ENCODE data around the gene PPP3CB.

Gene PPP3CB

DNA sequence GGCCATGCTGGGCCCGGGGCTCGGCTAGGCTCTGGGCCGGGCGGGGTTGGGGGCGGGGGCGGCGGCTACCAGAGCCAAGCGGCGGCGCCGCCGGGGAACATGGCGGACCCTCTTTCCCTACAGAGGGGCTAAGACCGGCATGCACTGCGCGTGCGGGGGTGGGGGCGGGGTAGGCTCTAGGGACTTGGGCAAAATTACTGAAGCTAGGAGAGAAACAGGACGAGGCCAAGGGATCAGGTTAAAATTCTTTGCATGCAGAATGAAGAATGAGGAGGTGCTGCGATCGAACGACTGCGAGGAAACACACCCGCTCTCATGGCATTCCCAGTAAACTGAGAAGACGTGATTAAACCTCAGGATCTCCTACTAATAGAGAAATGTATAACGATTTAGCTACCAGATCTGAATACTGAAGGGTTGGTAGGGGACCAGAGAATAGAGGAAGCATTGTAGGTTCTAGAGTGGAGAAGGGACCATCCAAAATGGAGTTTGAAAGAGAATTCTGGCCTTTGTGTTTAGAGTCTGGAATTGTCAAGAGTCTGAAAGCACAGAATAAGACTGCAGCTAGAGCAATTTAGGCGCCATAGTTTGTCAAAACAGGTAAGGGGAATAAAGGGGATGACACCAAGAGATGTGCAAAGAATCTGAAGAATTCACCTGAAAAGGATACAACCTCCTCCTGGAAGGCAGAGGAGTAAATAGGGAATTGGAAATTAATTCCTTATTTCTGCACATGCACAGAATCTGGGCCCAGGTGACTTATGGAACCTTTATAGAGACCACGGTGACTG lies at the start of gene PPP3CB:
TSS of gene PPP3CB (minus strand) at position 141 of the 791 bp plus-strand sequence. CDS start at position 6, 135 bp downstream.
- peak; percentile 91 for DNase-seq (ENCODE audit: low spot score)

DNA sequence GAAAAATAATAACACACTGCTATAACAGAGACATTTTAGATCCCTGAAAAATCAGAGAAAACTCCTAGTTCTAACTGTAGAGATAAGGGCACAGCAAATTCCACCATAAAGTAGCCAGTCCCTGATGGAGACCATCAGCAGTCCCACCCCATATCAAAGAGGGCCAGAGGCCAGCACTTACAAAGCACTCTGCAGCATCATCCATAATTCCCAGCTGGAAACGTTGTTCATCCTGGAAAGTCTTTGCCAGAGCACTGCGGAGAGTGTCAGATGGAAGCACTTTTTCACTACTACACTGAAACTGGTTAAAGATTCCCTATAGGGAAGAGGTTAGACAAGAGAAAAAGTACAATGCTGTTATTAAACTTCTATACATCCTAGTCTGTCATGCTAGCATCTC lies 49.5 kb upstream of the PPP3CB start:
- no peak for DNase-seq (ENCODE audit: low spot score)

DNA sequence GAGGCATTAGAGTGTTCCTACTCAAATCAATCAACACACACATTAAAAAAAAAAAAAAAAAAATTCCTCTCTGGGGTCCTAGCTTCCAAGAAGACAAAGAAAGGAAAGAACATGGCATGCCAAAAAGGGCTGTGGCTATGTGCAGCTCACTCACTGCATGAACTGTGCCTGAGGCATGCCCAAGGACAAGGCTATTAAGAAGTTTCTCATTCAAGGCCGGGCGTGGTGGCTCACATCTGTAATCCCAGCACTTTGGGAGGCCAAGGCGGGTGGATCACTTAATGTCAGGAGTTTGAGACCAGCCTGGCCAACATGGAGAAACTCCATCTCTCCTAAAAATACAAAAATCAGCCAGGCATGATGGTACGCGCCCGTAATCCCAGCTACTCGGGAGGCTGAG lies 41.9 kb upstream of the PPP3CB start:
- no peak for DNase-seq (ENCODE audit: low spot score)

DNA sequence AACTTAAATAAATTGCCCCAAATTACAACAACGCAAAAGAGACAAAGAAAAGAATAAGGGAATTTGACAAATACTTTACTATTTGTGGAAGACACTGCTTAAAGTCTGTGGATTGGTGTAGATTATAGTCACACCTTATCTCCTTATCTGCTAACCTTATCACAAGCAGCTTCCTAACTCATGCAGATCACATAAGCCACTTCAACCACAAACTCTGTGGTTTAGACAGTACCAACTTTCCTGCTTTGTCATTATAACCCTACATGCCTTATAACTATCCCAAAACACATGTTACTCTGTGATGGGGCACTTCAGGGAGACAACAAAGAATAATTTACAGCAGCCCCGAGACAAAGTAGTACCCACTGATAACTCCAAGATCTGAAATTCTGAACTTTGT lies 41.5 kb upstream of the PPP3CB start:
- no peak for DNase-seq (ENCODE audit: low spot score)

DNA sequence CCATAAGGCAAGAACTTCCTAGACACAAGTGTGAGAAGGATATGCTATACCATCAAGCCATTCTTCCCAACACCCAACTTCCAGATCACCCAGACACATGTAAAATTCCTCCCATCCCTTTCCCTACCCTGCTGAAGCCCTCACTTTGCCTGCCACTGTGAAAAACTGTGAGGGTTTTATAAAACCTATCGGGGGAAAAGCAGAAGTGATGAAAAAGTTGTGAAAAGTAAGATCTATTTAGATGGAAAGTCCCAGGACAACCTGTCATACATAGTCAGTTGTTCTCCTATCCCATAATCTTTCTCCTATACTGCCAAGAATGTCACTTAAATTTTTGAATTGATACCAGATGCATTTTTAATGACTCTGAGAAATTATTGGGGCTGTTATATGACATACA lies 39.0 kb upstream of the PPP3CB start:
- DNase-seq (ENCODE audit: low spot score): no peak

DNA sequence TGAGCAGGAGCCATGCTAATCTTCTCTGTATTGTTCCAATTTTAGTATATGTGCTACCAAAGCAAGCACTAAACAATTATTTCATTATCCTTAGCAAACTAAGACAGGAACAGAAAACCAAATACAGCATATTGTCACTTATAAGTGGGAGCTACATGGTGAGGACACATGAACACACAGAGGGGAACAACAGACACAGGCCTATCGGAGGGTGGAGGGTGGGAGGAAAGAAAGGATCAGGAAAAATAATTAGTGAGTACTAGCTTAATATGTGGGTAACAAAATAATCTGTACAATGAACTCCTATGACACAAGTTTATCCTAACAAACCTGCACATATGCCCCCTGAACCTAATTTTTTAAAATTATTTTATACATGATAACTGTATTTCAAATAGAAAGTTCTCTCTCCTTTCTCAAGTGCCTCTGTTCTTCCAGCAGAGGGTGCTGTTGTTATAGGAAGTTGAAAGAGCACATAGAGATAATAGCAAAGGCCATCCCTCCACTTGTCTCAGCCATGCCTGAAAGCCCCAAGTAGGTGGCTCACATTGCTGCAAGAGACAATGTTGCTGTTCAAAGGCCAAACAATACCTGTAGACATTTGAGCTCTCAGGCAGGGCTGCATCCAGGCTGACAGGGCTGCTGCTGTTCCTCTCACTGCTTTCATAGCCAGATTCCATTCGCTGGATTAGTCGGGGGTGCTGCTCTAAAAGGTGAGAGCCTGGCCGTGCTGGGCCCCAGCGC lies 33.4 kb upstream of the PPP3CB start:
- peak; percentile 94 for DNase-seq (ENCODE audit: low spot score)

DNA sequence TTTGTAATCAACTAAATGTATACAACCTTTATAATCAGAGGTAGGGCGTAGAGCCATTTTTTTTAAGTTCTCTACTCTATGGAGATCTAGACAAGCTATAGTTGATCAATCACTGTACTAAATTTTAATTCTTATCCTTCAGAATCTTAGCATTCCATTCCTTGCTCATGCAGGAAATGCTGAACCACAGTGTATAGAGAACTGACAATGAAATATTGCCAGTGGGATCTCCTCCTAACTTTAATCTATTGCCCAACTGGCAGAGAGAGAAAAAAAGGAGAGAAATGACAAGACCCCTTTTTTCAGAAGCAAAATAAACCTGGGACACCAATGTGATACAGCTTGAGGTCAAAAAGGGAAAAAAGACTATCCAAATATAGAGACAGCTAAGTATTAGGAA lies 26.4 kb upstream of the PPP3CB start:
- no peak for DNase-seq (ENCODE audit: low spot score)

DNA sequence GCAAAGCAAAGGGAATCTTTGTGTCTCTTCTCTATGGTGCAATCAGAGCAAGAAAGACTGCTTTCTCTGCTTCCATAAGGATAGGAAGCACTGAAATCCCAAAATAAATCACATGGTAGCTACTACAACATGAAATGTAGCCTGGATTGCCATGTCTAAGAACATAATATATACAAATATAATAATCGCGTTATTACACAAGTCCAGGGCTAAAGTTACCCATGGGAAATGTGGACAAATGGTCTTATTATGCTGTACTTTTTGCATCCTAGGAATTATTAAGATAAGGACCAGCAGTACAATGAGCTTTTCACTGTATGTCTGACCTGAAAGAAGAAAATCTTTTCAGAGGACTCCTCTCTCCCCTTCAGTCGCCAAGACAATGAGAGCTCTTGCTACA lies 23.5 kb upstream of the PPP3CB start:
- DNase-seq (ENCODE audit: low spot score): no peak

DNA sequence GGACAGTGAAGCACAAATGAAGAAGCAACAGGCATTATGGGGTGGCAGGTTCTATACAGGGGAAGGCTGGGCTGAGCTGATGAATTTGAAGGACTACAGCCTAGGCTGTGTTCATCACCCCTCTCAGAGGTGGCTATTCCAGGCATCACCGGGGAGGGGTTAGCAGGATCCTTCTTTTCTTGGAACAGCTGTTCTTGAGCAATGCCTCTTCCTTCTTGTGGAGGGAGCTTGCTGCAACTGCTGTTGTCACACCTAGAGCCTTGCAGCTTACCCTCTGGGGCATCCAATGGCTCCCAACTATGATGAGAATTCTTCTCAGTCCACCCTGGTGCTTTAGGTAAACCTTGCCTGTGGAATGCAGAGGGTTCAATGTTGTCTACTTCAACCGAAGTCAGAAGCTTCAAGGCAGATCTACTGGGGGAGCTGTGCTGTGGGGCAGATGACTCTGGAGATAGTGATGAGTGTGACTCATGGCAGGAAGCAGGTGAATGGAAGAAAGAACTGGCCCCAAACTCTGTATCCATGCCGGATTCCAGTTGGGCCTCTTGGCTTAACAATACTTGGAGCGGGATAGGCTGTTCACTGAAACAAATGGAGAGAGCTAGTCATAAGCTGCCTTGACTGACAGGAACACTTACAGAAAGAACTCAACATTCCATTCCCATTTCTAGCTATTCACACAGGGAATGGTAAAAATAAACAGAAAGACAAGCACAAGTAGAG lies 21.5 kb upstream of the PPP3CB start:
- no peak for DNase-seq (ENCODE audit: low spot score)

DNA sequence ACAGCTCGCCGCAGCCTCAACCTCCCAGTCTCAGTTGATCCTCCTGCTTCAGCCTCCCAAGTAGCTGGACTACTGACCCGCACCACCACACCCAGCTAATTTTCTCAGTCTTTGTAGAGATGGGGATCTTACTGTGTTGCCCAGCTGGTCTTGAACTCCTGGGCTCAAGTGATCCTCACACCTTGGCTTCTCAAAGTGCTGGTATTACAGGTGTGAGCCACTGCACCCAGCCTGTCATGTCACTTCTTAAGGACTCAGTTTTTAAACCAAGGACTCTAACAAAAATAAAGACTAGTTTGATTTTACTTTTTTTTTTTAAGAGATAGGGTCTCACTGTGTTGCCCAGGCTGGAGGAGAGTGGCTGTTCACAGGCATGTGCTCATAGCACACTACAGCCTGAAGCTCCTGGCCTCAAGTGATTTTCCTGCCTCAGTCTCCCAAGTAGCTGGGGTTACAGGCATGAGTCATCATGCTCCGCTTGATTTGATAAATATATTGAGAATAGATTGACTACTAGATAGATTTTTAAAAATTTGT lies 16.5 kb upstream of the PPP3CB start:
- no peak for DNase-seq (ENCODE audit: low spot score)

DNA sequence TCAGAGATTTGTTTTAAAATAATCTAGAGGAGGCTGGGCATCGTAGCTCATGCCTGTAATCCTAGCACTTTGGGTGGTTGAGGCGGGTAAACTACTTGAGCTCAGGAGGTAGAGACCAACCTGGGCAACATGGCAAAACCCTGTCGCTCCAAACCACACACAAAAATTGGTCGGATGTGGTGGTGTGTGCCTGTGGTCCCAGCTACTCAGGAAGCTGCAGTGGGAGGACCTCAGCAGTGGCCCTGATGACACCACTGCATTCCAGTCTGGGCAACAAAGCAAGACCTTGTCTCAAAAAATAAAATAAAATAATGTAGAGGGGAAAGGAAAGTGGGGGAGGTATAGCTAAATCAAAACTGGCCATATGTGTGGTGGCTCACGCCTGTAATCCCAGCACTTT lies 13.9 kb upstream of the PPP3CB start:
- DNase-seq (ENCODE audit: low spot score): no peak

DNA sequence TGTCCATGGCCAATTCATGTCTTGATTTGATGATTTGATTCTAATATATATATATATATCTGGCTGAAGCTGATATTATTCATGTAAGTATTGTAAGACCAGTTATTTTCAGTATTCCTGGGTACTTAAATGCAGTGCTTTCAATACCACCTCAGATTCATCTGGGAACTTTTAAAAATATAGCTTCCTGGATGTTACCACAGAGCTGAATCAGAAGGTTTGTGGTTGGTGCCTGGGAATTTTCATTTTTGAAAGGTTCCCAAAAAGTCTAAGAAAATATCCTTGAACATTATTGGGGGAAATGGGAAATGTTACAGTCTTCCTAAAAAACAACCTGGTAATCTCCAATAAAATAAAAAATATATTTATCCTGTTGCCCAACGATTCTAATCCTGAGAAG lies 10.7 kb upstream of the PPP3CB start:
- no peak for DNase-seq (ENCODE audit: low spot score)

DNA sequence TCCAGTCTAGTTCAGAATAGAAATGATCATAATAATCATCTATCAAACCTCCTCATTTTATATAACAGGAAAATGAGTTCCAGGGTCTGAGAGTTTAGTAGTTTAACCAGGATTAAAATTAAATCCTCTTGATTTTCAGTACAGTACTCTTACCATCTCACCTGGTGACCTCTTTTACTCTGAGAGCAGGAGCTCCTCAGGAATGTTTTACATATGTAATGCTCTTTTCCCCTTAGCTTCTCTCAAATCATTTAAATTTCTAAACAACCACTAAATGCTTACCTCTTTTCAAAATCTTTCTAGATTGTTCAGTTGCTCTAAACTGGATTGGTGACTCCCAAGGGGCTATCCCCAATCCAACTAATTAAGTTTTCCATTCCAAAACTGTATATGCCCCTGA lies 10.2 kb upstream of the PPP3CB start:
- no peak for DNase-seq (ENCODE audit: low spot score)

DNA sequence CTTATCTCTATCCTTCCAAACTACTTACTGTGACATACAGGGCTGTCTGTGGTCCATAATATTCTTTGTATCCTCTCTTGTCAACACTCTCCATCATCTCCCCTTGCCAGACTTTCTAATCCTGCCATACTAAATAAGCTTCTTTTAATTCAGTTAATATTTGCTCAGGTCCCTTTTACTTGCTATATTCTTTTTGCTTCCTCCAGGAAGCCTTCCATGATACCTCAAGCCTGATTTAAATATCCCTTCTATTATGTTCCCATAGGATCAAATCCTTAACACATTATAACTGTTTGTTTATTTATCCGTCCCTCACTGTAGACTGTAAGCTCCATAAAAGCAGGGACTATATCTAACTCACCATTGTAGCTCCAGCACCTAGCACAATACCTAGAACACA lies 7.2 kb upstream of the PPP3CB start:
- DNase-seq (ENCODE audit: low spot score): no peak

DNA sequence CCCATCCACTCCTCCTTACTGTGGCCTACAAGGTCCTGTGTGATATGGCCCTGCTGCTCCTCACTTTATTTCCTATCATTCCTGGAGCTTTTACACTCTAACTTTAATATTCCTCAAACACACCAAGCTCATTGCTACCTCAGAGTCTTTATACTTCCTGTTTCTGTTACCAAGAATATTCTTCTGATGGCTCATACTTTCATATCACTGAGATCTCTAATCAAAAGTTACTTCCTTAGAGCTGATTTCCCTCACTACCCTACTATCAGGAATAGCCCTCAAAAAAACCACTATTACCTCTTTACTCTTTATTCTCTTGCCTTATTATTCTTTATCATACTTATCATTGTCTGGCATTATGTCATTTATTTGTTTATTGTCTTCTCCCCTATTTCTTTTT lies 5.8 kb upstream of the PPP3CB start:
- DNase-seq (ENCODE audit: low spot score): no peak

DNA sequence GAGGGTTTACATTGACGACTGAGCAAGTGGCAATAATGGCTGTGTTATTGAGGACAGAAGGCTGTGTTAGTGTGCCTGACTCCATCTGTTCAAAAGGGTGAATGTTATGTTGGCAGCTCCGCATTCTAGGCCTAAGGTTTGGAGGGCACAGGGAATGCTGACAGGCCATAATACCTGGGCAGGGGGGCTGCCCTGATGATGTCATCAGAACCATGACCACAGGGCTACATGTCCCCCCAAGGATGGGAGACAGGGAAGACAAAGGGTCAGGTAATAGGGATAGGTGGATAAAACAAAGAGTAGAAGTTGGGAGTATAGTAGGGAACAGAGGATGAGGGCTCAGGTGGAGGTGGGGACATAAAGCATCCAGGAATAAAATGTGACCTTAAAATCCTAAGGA lies 1.8 kb upstream of the PPP3CB start:
- DNase-seq (ENCODE audit: low spot score): no peak

DNA sequence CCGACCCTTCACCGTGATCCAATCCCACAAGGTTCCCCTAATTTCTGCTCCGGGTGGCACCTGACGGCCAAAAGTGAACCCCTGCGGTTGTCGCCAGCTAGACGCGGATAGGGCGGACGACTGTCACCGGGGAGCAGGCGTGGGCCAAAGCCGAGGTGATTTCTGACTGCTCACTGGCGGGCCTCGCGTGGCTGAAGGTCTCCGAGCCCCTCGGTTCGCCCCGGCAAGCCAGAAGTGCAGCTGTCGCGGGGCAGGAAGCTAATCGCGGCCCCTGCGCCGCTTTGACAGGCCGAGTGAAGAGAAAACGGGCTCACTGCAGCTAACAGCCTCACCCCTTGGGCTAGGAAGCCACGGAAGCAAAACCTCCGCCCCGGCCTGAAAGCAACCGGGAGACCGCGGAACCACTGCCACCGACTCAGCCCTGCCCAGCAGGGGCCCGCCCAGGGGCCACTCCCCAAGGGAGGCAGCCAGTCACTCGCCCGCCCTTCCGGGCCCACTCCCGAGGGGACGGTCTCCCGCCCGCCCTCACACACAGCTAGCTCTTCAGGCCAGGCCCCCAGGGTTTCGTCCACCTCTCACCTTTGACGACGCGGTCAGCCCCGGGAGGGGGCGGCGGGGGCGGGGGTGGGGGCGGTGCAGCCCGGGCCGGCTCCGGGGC lies 469 bp downstream of the PPP3CB start:
- DNase-seq (ENCODE audit: low spot score): peak; percentile 75

DNA sequence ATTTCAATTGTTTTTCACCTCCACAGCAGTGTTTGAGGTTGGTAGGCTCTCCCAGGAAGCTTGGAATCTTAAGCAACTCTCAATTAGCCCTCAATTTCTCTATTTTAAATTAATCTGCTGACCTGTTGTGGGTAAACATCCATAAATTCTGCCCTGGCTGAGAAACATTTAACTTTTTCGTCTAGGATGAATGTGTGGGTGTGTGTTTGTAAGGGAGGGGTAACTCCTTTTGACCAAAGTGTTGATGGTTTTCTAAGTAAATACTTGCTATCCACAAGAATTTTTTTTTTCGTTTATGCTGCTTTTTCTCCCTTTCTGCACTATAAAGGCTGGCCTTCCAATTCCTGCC lies 973 bp downstream of the PPP3CB start:
- DNase-seq (ENCODE audit: low spot score): peak; percentile 25

DNA sequence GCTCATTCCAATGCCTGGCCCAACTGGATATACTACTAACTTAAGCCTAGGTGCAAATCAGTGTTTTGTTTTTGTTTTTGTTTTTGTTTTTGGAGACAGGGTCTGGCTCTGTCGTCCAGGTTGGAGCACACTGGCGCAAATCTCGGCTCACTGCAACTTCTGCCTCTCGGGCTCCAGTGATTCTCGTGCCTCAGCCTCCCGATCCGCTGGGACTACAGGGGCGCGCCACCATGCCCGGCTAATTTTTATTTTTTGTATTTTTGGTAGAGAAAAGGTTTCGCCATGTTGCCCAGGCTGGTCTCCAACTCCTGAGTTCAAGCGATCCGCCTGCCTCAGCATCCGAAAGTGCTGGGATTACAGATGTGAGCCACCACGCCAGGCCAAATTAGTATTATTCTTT lies 1.6 kb downstream of the PPP3CB start:
- no peak for DNase-seq (ENCODE audit: low spot score)

DNA sequence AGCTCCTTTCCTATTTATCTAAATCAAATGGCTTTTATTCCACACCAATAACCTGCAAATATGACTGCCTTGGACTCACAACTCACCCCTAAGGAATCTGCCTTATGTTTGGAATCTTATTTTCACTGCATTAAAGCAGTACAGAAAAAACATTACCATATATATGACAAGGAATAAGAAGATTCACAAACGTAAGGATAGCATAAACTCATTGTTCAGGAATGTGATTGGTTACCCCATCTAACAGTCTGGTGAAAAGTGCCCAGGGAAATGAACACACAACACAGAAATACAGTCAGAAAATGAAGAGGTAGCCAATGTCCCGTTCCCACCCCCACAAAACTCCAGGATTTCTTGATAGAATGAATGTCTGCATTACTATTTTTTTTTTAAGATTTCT lies 2.0 kb downstream of the PPP3CB start:
- no peak for DNase-seq (ENCODE audit: low spot score)

DNA sequence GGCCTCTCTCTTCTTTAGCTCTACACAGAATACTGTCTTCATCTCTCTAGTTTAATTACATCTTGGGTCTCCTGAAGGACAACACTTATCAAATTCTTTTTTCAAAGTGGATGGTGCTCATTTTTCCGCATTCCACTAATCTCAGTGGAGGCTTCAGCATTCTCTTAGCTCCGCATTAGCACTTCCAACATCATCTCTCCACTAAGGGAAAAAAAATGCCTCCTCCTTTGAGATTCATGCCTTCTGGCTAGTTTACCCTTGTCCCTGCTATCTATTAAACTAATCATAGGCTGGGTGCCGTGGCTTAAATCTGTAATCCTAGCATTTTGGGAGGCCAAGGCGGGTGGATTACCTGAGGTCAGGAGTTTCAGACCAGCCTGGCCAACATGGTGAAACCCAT lies 9.2 kb downstream of the PPP3CB start:
- no peak for DNase-seq (ENCODE audit: low spot score)

DNA sequence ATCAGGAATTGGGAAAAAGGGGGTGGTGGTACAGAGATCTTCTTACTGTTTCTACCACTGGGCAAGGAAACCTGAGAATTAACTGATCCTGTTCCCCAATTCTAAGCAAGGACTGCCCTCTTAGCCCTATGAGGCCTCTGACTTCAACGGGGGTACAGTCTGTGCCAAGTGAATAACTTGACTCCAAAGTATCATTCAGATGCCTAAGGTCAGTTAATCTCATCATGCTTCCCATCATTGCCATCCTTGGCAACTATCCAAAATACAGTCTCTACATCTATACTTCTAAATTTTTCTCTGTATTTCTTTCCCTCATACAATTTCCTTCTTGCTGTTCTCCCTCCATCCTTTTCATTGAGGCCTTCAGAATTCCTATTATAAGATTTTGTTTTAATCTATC lies 10.5 kb downstream of the PPP3CB start:
- DNase-seq (ENCODE audit: low spot score): no peak
